Panc1 (cell line): ENCODE results near the gene CASD1. TPM values are rescaled to one million over a fixed set of nuclear protein-coding genes. Genes with fewer than 3 reads are reported as not detected.

ENCODE experiments used
- ATAC-seq: fragments of 200-7000 bp; cut with Tn5 transposase; 2 replicates; pipeline ENCODE4 v1.9.1; 2020; ENCODE audit warnings: mild to moderate bottlenecking, moderate library complexity
- BruUV-seq: library from RNA; stranded (reverse); fragments of 400-500 nt; replicated peaks from 2 replicates; lab custom pipeline; 2021; lab: Mats Ljungman, UMichigan
- CTCF ChIA-PET: fragments of 300-600 bp; sonication (Branson Sonifier 250); formaldehyde crosslinking; loops from one replicate; lab custom pipeline; 2022; ENCODE audit warnings: antibody characterized with exemption; lab: Charles Lee
- POLR2A ChIA-PET: fragments of 300-600 bp; sonication (Branson Sonifier 250); formaldehyde crosslinking; loops from one replicate; lab custom pipeline; 2022; ENCODE audit warnings: antibody characterized with exemption; lab: Charles Lee
- DNase-seq: peaks from one replicate; pipeline ENCODE4 v3.0.0-alpha.2; 2010; ENCODE audit warnings: low read depth, low spot score
- H3K27ac ChIP-seq: 2 replicates; pipeline ENCODE4 v1.5.1; 2011; ENCODE audit warnings: mild to moderate bottlenecking, low read length, inconsistent platforms
- H3K27me3 ChIP-seq: fragments of 200-500 bp; sonication (Bioruptor generic); 2 replicates; pipeline ENCODE4 v1.6.0; 2014; ENCODE audit warnings: low read length, inconsistent platforms; ENCODE audit not compliant: control insufficient read depth, insufficient read depth
- H3K36me3 ChIP-seq: fragments of 200-500 bp; sonication (Bioruptor generic); 2 replicates; pipeline ENCODE4 v1.5.1; 2014; ENCODE audit warnings: inconsistent platforms, mild to moderate bottlenecking, low read length, moderate library complexity; ENCODE audit not compliant: control insufficient read depth, insufficient read depth
- H3K4me1 ChIP-seq: 2 replicates; pipeline ENCODE4 v1.5.1; 2011; ENCODE audit warnings: inconsistent platforms, mild to moderate bottlenecking, low read length, moderate library complexity; ENCODE audit not compliant: control insufficient read depth, insufficient read depth
- H3K4me3 ChIP-seq, 2 experiments: 2 replicates each; pipeline ENCODE4 v1.5.1; 2011 to 2012; ENCODE audit warnings: low read depth in 2 of 2, low read length in 2 of 2, mild to moderate bottlenecking in 2 of 2, inconsistent platforms in 1 of 2, moderate library complexity in 1 of 2
- H3K9me3 ChIP-seq: fragments of 200-500 bp; sonication (Bioruptor generic); 2 replicates; pipeline ENCODE4 v1.5.1; 2014; ENCODE audit warnings: low read depth, mild to moderate bottlenecking, inconsistent platforms, low read length, moderate library complexity; ENCODE audit not compliant: control insufficient read depth, insufficient read depth
- POLR2AphosphoS5 ChIP-seq: IDR thresholded peaks from 2 replicates; pipeline ENCODE4 v1.6.1; 2012; ENCODE audit warnings: mild to moderate bottlenecking, low read depth, low read length, moderate library complexity
- SIN3A ChIP-seq: IDR thresholded peaks from 2 replicates; pipeline ENCODE4 v1.6.1; 2012; ENCODE audit warnings: low read depth, mild to moderate bottlenecking, low read length, moderate library complexity, borderline replicate concordance; ENCODE audit not compliant: insufficient read depth
- TCF7L2 ChIP-seq: IDR thresholded peaks from 2 replicates; pipeline ENCODE4 v1.6.1; 2011; ENCODE audit warnings: mild to moderate bottlenecking, low read depth, low read length, inconsistent platforms
- in situ Hi-C: cut with HindIII; loops from 2 replicates; pipeline ENCODE4 v1.10.0; 2016; ENCODE audit warnings: low sequenced_read_pairs, low pct_unique_long_range_greater_than_20kb
- intact Hi-C: fragments of 100-400 bp; cut with micrococcal nuclease; formaldehyde crosslinking; loops from one replicate; pipeline ENCODE4 v1.10.0; 2022; ENCODE audit not compliant: unreplicated experiment
- total RNA-seq: library from RNA; stranded (reverse); gene quantifications from one replicate; pipeline ENCODE4 v1.2.1, GENCODE V29; 2021; ENCODE audit not compliant: unreplicated experiment
- TF ChIP-seq, protein P1 (sequence below), 2 experiments: IDR thresholded peaks; 2 replicates each; pipeline ENCODE4 v1.6.1; 2011 to 2012; ENCODE audit warnings: low read depth in 2 of 2, control low read depth in 1 of 2, low read length in 1 of 2, mild to moderate bottlenecking in 1 of 2, moderate library complexity in 1 of 2; ENCODE audit not compliant: insufficient read depth in 1 of 2
- TF ChIP-seq, protein P2 (sequence below): fragments of 450-650 bp; IDR thresholded peaks from 2 replicates; pipeline ENCODE4 v1.5.1; 2017; ENCODE audit warnings: mild to moderate bottlenecking

The CASD1 gene
- total RNA-seq, 1 experiment from 2014 or later = 14.7 TPM

DNA sequence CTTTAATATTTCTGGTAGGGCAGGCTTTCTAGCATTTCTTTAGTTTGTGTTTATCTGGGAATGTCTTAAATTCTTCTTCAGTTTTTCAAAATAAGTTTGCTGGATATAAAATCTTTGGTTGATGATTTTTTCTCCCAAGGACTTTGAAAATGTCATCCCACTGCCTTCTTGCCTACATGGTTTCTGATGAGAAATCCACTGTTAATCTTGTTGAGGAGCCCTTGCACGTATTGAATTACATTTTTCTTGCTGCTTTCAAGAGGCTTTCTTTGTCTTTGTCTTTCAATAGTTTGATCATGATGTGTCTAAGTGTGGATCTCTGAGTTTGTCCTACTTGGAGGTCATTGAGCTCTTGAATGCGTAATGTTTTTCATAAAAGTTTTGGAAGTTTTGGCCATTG, 66.0 kb downstream of the CASD1 start:
- ATAC-seq = no peak

DNA sequence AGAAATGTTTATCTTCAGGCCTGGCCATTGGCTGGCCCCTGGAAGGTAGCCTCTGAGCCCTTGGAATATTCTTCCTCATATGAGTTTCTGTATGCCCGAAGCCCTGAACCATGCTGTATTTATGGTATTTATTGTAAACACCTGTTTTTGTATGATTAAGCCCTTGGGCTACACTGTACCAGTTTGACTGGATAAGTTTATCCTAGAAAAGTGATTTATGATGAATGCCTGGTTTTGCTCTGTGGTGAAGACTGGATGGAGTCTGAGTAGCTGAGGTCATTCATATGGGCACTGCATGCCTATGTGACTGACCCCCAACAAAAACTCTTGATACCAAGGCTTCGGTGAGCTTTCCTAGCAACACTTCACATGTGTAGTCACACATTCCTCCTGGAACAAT, 66.7 kb downstream of the CASD1 start:
- in situ Hi-C loops = no loop called here
- no peaks in the 10 kb centered on the region for H3K36me3 ChIP-seq
- ChIA-PET CTCF (no interaction called here), POLR2A (no interaction called here)
- no peaks in the 10 kb centered on the region for H3K27me3 ChIP-seq
- no peak overlapping the region for H3K4me3 ChIP-seq
- ATAC-seq (no peak), DNase-seq (no peak)
- intact Hi-C loops = no loop called here
- TF ChIP-seq POLR2AphosphoS5 (no peak), SIN3A (no peak), TCF7L2 (no peak)
- TF ChIP-seq, protein P1, sequence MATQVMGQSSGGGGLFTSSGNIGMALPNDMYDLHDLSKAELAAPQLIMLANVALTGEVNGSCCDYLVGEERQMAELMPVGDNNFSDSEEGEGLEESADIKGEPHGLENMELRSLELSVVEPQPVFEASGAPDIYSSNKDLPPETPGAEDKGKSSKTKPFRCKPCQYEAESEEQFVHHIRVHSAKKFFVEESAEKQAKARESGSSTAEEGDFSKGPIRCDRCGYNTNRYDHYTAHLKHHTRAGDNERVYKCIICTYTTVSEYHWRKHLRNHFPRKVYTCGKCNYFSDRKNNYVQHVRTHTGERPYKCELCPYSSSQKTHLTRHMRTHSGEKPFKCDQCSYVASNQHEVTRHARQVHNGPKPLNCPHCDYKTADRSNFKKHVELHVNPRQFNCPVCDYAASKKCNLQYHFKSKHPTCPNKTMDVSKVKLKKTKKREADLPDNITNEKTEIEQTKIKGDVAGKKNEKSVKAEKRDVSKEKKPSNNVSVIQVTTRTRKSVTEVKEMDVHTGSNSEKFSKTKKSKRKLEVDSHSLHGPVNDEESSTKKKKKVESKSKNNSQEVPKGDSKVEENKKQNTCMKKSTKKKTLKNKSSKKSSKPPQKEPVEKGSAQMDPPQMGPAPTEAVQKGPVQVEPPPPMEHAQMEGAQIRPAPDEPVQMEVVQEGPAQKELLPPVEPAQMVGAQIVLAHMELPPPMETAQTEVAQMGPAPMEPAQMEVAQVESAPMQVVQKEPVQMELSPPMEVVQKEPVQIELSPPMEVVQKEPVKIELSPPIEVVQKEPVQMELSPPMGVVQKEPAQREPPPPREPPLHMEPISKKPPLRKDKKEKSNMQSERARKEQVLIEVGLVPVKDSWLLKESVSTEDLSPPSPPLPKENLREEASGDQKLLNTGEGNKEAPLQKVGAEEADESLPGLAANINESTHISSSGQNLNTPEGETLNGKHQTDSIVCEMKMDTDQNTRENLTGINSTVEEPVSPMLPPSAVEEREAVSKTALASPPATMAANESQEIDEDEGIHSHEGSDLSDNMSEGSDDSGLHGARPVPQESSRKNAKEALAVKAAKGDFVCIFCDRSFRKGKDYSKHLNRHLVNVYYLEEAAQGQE (IDR thresholded peaks at IDR 0.05; ENCODE audit: insufficient read depth in 1 of 2, low read depth in 2 of 2, low read length in 1 of 2) = no peak
- TF ChIP-seq, protein P2, sequence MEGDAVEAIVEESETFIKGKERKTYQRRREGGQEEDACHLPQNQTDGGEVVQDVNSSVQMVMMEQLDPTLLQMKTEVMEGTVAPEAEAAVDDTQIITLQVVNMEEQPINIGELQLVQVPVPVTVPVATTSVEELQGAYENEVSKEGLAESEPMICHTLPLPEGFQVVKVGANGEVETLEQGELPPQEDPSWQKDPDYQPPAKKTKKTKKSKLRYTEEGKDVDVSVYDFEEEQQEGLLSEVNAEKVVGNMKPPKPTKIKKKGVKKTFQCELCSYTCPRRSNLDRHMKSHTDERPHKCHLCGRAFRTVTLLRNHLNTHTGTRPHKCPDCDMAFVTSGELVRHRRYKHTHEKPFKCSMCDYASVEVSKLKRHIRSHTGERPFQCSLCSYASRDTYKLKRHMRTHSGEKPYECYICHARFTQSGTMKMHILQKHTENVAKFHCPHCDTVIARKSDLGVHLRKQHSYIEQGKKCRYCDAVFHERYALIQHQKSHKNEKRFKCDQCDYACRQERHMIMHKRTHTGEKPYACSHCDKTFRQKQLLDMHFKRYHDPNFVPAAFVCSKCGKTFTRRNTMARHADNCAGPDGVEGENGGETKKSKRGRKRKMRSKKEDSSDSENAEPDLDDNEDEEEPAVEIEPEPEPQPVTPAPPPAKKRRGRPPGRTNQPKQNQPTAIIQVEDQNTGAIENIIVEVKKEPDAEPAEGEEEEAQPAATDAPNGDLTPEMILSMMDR = no peak
- no peaks in the 10 kb centered on the region for H3K9me3 ChIP-seq
- H3K4me1 ChIP-seq = no peaks in the 10 kb centered on the region
- no TSS peak for BruUV-seq
- no peak overlapping the region for H3K27ac ChIP-seq

More for the DNA sequence above, 66.0 kb downstream of the CASD1 start:
- in situ Hi-C loops (no loop called here), intact Hi-C loops (no loop called here)
- ChIA-PET POLR2A (no interaction called here), CTCF (no interaction called here)
- no peak overlapping the region for H3K4me3 ChIP-seq
- BruUV-seq = no TSS peak
- no peak for DNase-seq
- no peaks in the 10 kb centered on the region for H3K4me1 ChIP-seq
- no peak for TF ChIP-seq POLR2AphosphoS5
- TF ChIP-seq SIN3A = no peak
- H3K27ac ChIP-seq = no peak overlapping the region
- no peaks in the 10 kb centered on the region for H3K36me3 ChIP-seq
- H3K27me3 ChIP-seq = no peaks in the 10 kb centered on the region
- H3K9me3 ChIP-seq = no peaks in the 10 kb centered on the region

DNA sequence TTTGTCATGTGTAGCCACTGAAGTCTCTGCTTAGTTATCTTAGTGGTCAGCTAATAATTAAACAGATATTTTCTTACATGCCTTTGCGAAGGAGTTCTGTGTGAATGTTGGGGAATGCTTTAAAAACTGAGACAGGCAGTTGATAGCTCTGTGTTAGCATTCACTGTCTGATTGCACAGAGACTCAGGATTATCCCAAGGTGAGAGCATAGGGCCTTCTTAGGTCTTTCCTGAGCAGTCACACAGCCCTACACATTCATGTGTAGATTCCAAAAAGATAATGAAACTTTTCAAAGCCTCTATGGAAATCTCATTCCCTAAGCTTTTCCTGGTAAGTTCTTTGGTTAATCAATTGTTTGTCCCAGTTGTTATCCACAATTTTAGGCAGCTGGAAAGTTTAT, 67.7 kb downstream of the CASD1 start:
- no peaks in the 10 kb centered on the region for H3K9me3 ChIP-seq
- ChIA-PET CTCF (no interaction called here), POLR2A (no interaction called here)
- no peaks in the 10 kb centered on the region for H3K4me1 ChIP-seq
- no peak for DNase-seq
- no peak overlapping the region for H3K4me3 ChIP-seq
- in situ Hi-C loops = no loop called here
- BruUV-seq = no TSS peak
- TF ChIP-seq, protein P1 (IDR thresholded peaks at IDR 0.05; ENCODE audit: insufficient read depth in 1 of 2, low read depth in 2 of 2, low read length in 1 of 2) = no peak
- TF ChIP-seq SIN3A = no peak
- TF ChIP-seq TCF7L2 = no peak
- TF ChIP-seq, protein P2 = no peak
- TF ChIP-seq POLR2AphosphoS5 = no peak
- no peak for ATAC-seq
- no peaks in the 10 kb centered on the region for H3K27me3 ChIP-seq
- H3K27ac ChIP-seq = no peak overlapping the region
- intact Hi-C loops = no loop called here
- no peaks in the 10 kb centered on the region for H3K36me3 ChIP-seq
